ENCODE measurements around the gene CBR1. TPM values are rescaled to one million over a fixed set of nuclear protein-coding genes. Genes with fewer than 3 reads are reported as not detected.

Gene CBR1
- total RNA-seq, 2 donors from 2014 or later = 60.7 to 101 TPM

DNA sequence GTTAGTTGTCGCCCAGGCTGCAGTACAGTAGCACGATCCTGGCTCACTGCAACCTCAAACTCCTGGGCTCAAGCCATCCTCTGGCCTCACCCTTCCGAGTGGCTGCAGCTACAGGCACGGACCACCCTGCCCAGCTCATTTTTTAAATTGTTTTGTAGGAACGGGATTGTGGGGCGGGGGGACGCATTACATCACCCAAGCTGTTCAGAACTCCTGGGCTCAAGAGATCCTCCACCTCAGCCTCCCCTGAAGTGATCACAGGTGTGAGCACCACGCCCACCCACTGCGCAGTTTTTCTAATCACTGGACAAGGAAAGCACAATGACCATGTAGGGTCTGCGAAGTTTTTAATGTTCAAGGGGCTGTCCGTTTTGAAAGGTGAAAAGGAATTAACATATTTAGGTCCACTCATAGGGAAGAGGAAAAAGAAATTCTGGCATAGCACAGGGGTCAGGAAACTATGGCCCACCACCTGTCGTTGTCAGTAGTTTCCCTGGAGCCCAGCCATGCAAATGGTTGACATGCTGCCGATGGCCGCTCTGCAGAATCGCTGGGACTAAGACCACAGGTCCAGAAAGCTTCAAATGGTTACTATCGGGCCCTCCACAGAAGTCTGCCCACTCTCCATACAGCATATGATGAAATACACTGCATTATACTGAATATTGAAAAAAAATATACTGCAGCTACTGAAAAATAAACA is 35.5 kb upstream of the CBR1 start:
- H3K27ac ChIP-seq = no peak overlapping the region
- no peaks in the 10 kb centered on the region for H3K9me3 ChIP-seq
- peaks cover 34% of the 10 kb centered on the region for H3K36me3 ChIP-seq
- H3K27me3 ChIP-seq = no peaks in the 10 kb centered on the region
- H3K4me3 ChIP-seq = no peak overlapping the region
- no peaks in the 10 kb centered on the region for H3K4me1 ChIP-seq
- DNase-seq (ENCODE audit: low spot score) = no peak
- TF ChIP-seq, protein P1, sequence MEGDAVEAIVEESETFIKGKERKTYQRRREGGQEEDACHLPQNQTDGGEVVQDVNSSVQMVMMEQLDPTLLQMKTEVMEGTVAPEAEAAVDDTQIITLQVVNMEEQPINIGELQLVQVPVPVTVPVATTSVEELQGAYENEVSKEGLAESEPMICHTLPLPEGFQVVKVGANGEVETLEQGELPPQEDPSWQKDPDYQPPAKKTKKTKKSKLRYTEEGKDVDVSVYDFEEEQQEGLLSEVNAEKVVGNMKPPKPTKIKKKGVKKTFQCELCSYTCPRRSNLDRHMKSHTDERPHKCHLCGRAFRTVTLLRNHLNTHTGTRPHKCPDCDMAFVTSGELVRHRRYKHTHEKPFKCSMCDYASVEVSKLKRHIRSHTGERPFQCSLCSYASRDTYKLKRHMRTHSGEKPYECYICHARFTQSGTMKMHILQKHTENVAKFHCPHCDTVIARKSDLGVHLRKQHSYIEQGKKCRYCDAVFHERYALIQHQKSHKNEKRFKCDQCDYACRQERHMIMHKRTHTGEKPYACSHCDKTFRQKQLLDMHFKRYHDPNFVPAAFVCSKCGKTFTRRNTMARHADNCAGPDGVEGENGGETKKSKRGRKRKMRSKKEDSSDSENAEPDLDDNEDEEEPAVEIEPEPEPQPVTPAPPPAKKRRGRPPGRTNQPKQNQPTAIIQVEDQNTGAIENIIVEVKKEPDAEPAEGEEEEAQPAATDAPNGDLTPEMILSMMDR (IDR thresholded peaks at IDR 0.05) = no peak

DNA sequence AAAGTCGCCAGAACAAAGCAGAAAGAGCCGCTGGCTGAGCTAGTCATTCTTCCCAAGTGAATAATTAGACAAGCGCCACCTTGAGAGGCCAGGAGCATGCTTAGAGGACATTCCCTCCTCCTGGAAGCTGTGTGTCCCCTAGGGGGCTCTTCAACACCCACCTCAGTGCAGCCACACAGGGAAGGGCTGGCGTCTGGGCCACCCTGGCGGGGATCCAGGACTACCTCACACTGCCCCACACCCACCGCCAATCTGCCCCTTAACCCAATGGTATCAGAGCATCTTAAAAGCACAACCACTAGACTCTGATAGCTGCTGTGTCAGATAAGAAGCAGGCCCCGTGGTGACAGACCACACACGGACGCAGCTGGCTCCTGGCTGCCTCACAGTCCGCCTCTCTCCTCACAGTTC is 34.4 kb upstream of the CBR1 start:
- H3K9me3 ChIP-seq = no peaks in the 10 kb centered on the region
- TF ChIP-seq, protein P1 (IDR thresholded peaks at IDR 0.05) = peak in 1 of 2 donors; percentile 23
- no peak overlapping the region for H3K4me3 ChIP-seq
- H3K27ac ChIP-seq = no peak overlapping the region
- peaks cover 44% of the 10 kb centered on the region for H3K36me3 ChIP-seq
- no peak for DNase-seq (ENCODE audit: low spot score)
- H3K27me3 ChIP-seq = no peaks in the 10 kb centered on the region
- no peaks in the 10 kb centered on the region for H3K4me1 ChIP-seq

DNA sequence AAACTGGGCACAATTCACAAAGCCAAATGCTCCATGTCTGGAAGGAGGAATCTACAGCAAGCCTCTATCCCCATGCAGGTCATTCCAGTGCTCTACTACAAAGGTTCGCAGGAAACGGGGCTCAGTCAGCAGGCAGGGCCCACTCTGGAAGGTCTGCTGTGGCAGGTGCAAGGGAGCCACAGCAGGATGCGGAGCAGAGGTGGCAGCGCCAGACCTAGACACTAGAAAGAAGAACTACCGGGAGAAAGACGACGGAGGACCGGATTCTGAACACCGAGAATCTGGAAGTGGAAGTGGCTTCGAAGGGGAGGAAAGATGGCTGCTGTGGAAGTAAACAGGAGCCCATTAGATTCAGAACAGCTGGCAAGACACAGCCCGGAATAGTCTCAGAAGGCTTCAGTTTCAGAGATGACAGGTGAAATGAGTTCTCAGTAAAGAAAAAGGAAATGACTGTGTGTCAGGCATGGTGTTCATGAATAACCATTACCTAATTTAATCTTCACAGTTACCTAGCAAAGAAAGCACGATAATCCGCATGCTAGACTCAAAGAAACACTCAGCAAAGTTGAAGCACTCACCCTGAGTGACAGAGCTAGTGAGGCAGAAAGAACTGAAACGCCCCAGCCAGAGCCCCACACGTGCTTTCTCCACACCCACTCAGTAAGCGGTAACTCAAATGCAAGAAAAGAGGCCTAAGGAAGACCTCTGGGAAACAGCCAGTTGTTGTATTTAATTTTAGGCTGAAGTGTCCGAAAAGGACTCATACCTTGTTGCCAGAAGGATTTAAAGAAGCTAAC is 30.9 kb upstream of the CBR1 start:
- TF ChIP-seq, protein P1 (IDR thresholded peaks at IDR 0.05) = no peak
- Histone ChIP-seq H3K36me3 (peaks cover 67% of the 10 kb centered on the region), H3K27ac (no peak overlapping the region), H3K4me3 (no peak overlapping the region), H3K27me3 (no peaks in the 10 kb centered on the region), H3K4me1 (no peaks in the 10 kb centered on the region), H3K9me3 (no peaks in the 10 kb centered on the region)
- no peak for DNase-seq (ENCODE audit: low spot score)

DNA sequence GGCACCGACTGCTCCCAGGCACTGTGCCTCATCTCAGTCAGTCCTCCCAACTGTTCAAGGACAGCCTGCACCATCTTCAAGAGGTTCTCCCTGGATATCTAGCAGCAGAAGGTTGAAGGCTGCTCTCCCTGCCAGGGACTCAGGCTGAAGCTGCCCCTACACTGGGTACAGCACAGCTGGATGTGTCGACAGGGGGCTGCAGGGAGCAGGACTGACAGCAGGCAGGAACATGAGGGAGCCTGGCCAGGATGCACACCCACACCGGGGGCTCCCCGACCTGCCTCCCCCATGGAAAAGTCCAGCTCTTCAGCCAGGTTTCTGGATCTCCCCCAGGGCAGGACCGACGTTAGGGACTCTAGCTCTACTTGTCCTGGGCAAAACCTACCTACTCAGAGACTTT is 30.0 kb upstream of the CBR1 start:
- Histone ChIP-seq H3K36me3 (peaks cover 72% of the 10 kb centered on the region), H3K9me3 (no peaks in the 10 kb centered on the region), H3K27ac (no peak overlapping the region), H3K4me3 (no peak overlapping the region), H3K27me3 (no peaks in the 10 kb centered on the region), H3K4me1 (no peaks in the 10 kb centered on the region)
- TF ChIP-seq, protein P1 (IDR thresholded peaks at IDR 0.05) = no peak
- DNase-seq (ENCODE audit: low spot score) = no peak

GRCh38 chr21:36040389-36040788 is 29.4 kb upstream of the CBR1 start:
- no peak overlapping the region for H3K27ac ChIP-seq

More at GRCh38 chr21:36040389-36040788, 29.4 kb upstream of the CBR1 start:
- no peak for DNase-seq (ENCODE audit: low spot score)
- TF ChIP-seq, protein P1 (IDR thresholded peaks at IDR 0.05) = no peak
- H3K36me3 ChIP-seq = peaks cover 76% of the 10 kb centered on the region
- no peak overlapping the region for H3K4me3 ChIP-seq
- H3K4me1 ChIP-seq = no peaks in the 10 kb centered on the region
- no peaks in the 10 kb centered on the region for H3K27me3 ChIP-seq
- H3K9me3 ChIP-seq = no peaks in the 10 kb centered on the region

All from right atrium auricular region (tissue), 2 donors.